SK-N-MC (cell line): Measurements from ENCODE around the gene TIMM10B.

ENCODE experiments used
- EZH2 ChIP-seq: fragments of 200-600 bp; sonication (generic); IDR thresholded peaks from one replicate; pipeline ENCODE4 v1.6.1; 2017; ENCODE audit warnings: antibody characterized with exemption
- FOXP2 ChIP-seq: optimal IDR thresholded peaks from 2 replicates; pipeline ENCODE3; 2011; ENCODE audit warnings: mild to moderate bottlenecking, moderate library complexity; ENCODE audit not compliant: insufficient read depth; ENCODE audit errors: extremely low read length, control extremely low read depth
- POLR2AphosphoS5 ChIP-seq: IDR thresholded peaks from 2 replicates; pipeline ENCODE4 v1.6.1; 2012; ENCODE audit warnings: mild to moderate bottlenecking, low read depth, low read length, borderline replicate concordance

DNA sequence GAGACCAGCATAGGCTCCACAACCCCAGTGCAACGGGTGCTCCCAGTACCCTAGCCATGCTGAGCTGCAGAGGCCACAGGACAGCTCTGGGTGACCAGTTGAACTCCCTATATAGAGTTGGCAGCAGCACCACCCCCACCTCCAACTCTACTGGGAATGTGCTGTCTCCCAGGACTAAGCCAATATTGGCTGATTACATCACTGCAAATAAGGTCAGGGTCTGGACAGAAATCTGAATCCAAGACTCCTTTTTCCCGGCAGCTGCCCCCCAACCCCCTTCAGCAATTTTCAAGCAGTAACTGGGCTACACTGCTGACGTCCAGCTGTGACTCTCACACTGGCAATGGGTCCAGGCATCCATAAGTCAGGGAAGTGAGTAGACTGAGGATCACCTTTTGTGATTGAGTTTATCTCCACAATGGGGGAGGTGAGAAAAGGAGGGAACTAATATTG is 40.4 kb upstream of the TIMM10B start, which contains the start of gene HPX:
- TF ChIP-seq POLR2AphosphoS5, result no peak
- no peak for TF ChIP-seq EZH2
- no peak for TF ChIP-seq FOXP2
